Prostate gland (tissue), 2 donors: ENCODE data around the gene HOXD4. TPM values are rescaled to one million over a fixed set of nuclear protein-coding genes. Genes with fewer than 3 reads are reported as not detected.
A peak's percentile ranks its signal among the peaks of the same experiment; 100 is the strongest.

Experiments used
- DNase-seq: peaks from one replicate; pipeline ENCODE4 v3.0.0-alpha.2; 2019; ENCODE audit warnings: low spot score
- H3K27ac ChIP-seq, 2 donors: fragments of 200-600 bp; sonication (generic); 2 replicates each; pipeline ENCODE4 v1.5.1; 2017 to 2019
- H3K27me3 ChIP-seq: fragments of 200-600 bp; sonication (generic); replicated peaks from 2 replicates; pipeline ENCODE4 v1.5.1; 2019; ENCODE audit not compliant: insufficient read depth
- H3K36me3 ChIP-seq, 2 donors: fragments of 200-600 bp; sonication (generic); 1 replicate in 1 of 2; 2 replicates in 1 of 2; pipeline versions ENCODE4 v1.5.1 to v1.8.1; 2017 to 2019
- H3K4me1 ChIP-seq: fragments of 200-600 bp; sonication (generic); replicated peaks from 2 replicates; pipeline ENCODE4 v1.5.1; 2019
- H3K4me3 ChIP-seq, 2 donors: fragments of 200-600 bp; sonication (generic); 2 replicates each; pipeline ENCODE4 v1.5.1; 2017 to 2019
- H3K9me3 ChIP-seq: fragments of 200-600 bp; sonication (generic); 2 replicates; pipeline ENCODE4 v1.5.1; 2017
- CTCF ChIP-seq, 4 experiments: fragments of 200-600 bp in 2 of 4; fragments of 450-650 bp in 2 of 4; sonication (generic) in 2 of 4; IDR thresholded peaks; 1 replicate in 3 of 4; 2 replicates in 1 of 4; pipeline ENCODE4 v1.5.1; 2016 to 2019; ENCODE audit warnings: antibody characterized with exemption in 4 of 4, mild to moderate bottlenecking in 2 of 4, moderate library complexity in 2 of 4
- POLR2A ChIP-seq: fragments of 450-650 bp; IDR thresholded peaks from one replicate; pipeline ENCODE4 v1.6.1; 2016; ENCODE audit warnings: antibody characterized with exemption, mild to moderate bottlenecking
- POLR2AphosphoS5 ChIP-seq: sonication (generic); formaldehyde crosslinking; IDR thresholded peaks from one replicate; pipeline ENCODE4 v1.6.1; 2017; ENCODE audit warnings: antibody characterized with exemption
- WGBS: methylation state at CpG from one replicate; pipeline ENCODE4 v1.1.5; 2018; 5-methylcytosine and 5-hydroxymethylcytosine counted together
- intact Hi-C: fragments of 100-400 bp; cut with DNase I; formaldehyde crosslinking; loops from one replicate; pipeline ENCODE4 v1.14.2; 2022
- total RNA-seq, 2 donors: library from RNA; depleted of rRNA; stranded (reverse); fragments of >200 nt; gene quantifications; one replicate each; pipeline ENCODE4 v1.1.0, GENCODE V29; 2016

Gene HOXD4
- total RNA-seq, 2 donors from 2014 or later: 1.2 to 6.7 TPM

GRCh38 chr2:176114120-176114929, 37.0 kb upstream of the HOXD4 start:
- DNase-seq: no peak
- H3K4me1 ChIP-seq: no peaks in the 10 kb centered on the region
- H3K36me3 ChIP-seq: no peaks in the 10 kb centered on the region
- no peak for TF ChIP-seq CTCF (IDR thresholded peaks at IDR 0.05)
- no peak for TF ChIP-seq POLR2A
- no peak for TF ChIP-seq POLR2AphosphoS5
- WGBS: 48% methylated on average over 26 of the region's 26 CpGs
- intact Hi-C loops: no loop called here
- H3K9me3 ChIP-seq: no peaks in the 10 kb centered on the region
- peak overlapping the region in 1 of 2 donors; percentile 10 for H3K4me3 ChIP-seq
- H3K27me3 ChIP-seq: peaks cover 17% of the 10 kb centered on the region
- H3K27ac ChIP-seq: peak overlapping the region; percentile 42 to 56

- intact Hi-C loops: no loop called here
- peaks cover 12% of the 10 kb centered on the region for H3K27me3 ChIP-seq
- 60% methylated on average over 16 of the region's 16 CpGs for WGBS
These were observed 36.3 kb upstream of the HOXD4 start for GRCh38 chr2:176114930-176115625.

GRCh38 chr2:176115883-176116813, 35.2 kb upstream of the HOXD4 start, which contains the start of gene HOXD10:
TSS of gene HOXD10 (plus strand) at chr2:176116778. CDS start at chr2:176116834, 56 bp downstream.
- Histone ChIP-seq H3K27ac (peak within 1 kb of the TSS; percentile 47 to 60), H3K4me1 (no peaks in the 10 kb centered on the region), H3K27me3 (peaks cover 12% of the 10 kb centered on the region), H3K4me3 (peak within 1 kb of the TSS in 1 of 2 donors; percentile 13), H3K36me3 (no peaks in the 10 kb centered on the region), H3K9me3 (no peaks in the 10 kb centered on the region)
- DNase-seq: peak; percentile 66
- TF ChIP-seq CTCF (IDR thresholded peaks at IDR 0.05): peak in 2 of 4 experiments; percentile 47 to 56
- peak; percentile 45 for TF ChIP-seq POLR2A
- peak; percentile 81 for TF ChIP-seq POLR2AphosphoS5
- intact Hi-C loops: no loop called here
- 31% methylated on average over 66 of the region's 66 CpGs for WGBS

More at GRCh38 chr2:176114930-176115625, 36.3 kb upstream of the HOXD4 start:
- Histone ChIP-seq H3K4me1 (no peaks in the 10 kb centered on the region), H3K36me3 (no peaks in the 10 kb centered on the region), H3K4me3 (no peak overlapping the region), H3K27ac (peak overlapping the region; percentile 42 to 56), H3K9me3 (no peaks in the 10 kb centered on the region)
- no peak for DNase-seq
- no peak for TF ChIP-seq CTCF (IDR thresholded peaks at IDR 0.05)
- TF ChIP-seq POLR2AphosphoS5: no peak
- no peak for TF ChIP-seq POLR2A

- DNase-seq: no peak
- H3K9me3 ChIP-seq: no peaks in the 10 kb centered on the region
- no peak for TF ChIP-seq POLR2A
- TF ChIP-seq CTCF (IDR thresholded peaks at IDR 0.05): no peak
- no peak for TF ChIP-seq POLR2AphosphoS5
- no peaks in the 10 kb centered on the region for H3K4me1 ChIP-seq
- 53% methylated on average over 39 of the region's 40 CpGs for WGBS
- intact Hi-C loops: no loop called here
- no peak overlapping the region for H3K4me3 ChIP-seq
- H3K36me3 ChIP-seq: no peaks in the 10 kb centered on the region
- peak overlapping the region in 1 of 2 donors; percentile 47 for H3K27ac ChIP-seq
- H3K27me3 ChIP-seq: peaks cover 10% of the 10 kb centered on the region
These were observed 34.1 kb upstream of the HOXD4 start for GRCh38 chr2:176117162-176117822.
